ENCODE measurements around the gene DLGAP1.

Gene DLGAP1

DNA sequence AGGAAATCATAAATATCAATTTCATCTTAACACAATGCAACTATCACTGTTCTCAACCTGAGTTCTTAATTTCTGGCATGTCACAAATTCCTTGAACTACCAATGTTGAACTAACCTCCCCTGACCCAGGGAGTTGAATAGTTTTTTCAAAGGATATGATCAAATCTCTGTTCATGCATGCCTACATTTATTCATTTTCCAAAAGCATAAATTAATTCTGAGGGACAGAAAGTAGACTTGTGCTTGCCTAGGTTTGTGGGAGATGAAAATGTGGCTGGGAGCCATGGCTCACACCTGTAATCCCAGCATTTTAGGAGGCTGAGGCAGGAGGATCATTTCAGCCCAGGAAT is 829.4 kb downstream of the DLGAP1 start:
- H3K9me3 ChIP-seq (ENCODE audit: control extremely low read depth in 1 of 5, control insufficient read depth in 4 of 5, insufficient read depth in 2 of 5, low read depth in 1 of 5, low read length in 4 of 5), result no peaks in the 10 kb centered on the region
- ChIA-PET POLR2A (no interaction called here), CTCF (interaction anchor here (1.6 kb wide), 1 partner anchor 32 kb away, joined by 4 read pairs; no protein-coding TSS in a partner anchor)
- no peak overlapping the region for H3K4me3 ChIP-seq (ENCODE audit: control insufficient read depth in 1 of 7, extremely low read depth in 1 of 7, insufficient read depth in 4 of 7, low read depth in 2 of 7, low read length in 6 of 7)
- DNase-seq, result no peak
- H3K27ac ChIP-seq (ENCODE audit: insufficient read depth in 1 of 2, low read depth in 1 of 2, low read length in 2 of 2, poor library complexity in 1 of 2, severe bottlenecking in 2 of 2), result peak overlapping the region in 1 of 2 experiments; percentile 84
- no peaks in the 10 kb centered on the region for H3K36me3 ChIP-seq (ENCODE audit: control insufficient read depth in 4 of 4, insufficient read depth in 4 of 4, low read length in 3 of 4)
- H3K27me3 ChIP-seq (replicated peaks in 2 of 5; ENCODE audit: control insufficient read depth in 4 of 5, insufficient read depth in 5 of 5, low read length in 4 of 5), result no peaks in the 10 kb centered on the region
- H3K4me1 ChIP-seq (ENCODE audit: control extremely low read depth in 1 of 4, control insufficient read depth in 4 of 4, insufficient read depth in 4 of 4, low read length in 3 of 4), result peaks cover 0 to 35% (median 19%) of the 10 kb centered on the region in 4 experiments

DNA sequence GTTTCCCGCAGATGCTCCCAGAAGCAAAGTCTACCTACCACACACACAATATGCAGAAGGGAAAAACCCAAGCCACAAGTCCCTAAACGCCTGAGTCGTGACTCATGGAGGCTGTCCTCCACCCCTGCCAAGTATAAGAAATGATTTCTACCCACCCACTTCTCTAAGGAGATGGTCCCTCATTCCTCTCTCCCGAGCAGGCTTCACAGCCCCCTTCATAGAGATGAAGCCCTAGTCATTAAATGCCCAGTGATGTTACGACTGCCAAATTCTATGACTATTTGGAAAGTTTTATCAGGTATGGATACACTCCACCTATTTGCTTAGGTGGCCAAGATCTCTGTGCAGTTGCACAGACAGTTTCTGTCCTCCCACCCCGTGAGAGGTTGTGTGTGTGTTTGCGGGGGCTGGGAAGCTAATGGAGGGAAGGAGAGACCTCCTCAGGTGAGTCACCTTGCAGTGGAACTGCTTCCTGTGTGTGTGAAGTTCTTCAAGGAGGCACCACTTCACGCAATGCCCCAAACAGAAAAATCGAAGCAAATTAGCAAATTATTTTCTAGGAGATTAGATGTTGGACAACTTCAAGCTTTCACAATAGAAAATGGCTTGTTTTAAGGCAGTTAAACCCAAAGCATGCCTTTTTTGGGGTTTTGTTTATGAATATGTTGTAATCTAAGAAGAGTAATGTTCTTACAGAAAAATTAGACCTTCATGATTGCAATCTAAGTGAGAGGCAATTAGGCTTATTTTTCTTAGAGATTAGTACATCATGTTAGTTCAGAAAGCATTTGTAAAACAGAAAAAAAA is 830.0 kb downstream of the DLGAP1 start:
- no peak overlapping the region for H3K4me3 ChIP-seq (ENCODE audit: control insufficient read depth in 1 of 7, extremely low read depth in 1 of 7, insufficient read depth in 4 of 7, low read depth in 2 of 7, low read length in 6 of 7)
- peak; percentile 50 to 94 (median 91) for DNase-seq
- CTCF ChIA-PET, result interaction anchor here (1.6 kb wide), 1 partner anchor 31 kb away, joined by 4 read pairs; no protein-coding TSS in a partner anchor
- POLR2A ChIA-PET, result interaction anchor here (0.6 kb wide), 1 partner anchor 544 kb away, joined by 3 read pairs; no protein-coding TSS in a partner anchor
- peaks cover 0 to 35% (median 19%) of the 10 kb centered on the region in 4 experiments for H3K4me1 ChIP-seq (ENCODE audit: control extremely low read depth in 1 of 4, control insufficient read depth in 4 of 4, insufficient read depth in 4 of 4, low read length in 3 of 4)
- peak overlapping the region in 1 of 2 experiments; percentile 84 for H3K27ac ChIP-seq (ENCODE audit: insufficient read depth in 1 of 2, low read depth in 1 of 2, low read length in 2 of 2, poor library complexity in 1 of 2, severe bottlenecking in 2 of 2)
- WGBS (ENCODE audit: insufficient coverage), result 16% methylated on average over 2 of the region's 9 CpGs
- no peaks in the 10 kb centered on the region for H3K9me3 ChIP-seq (ENCODE audit: control extremely low read depth in 1 of 5, control insufficient read depth in 4 of 5, insufficient read depth in 2 of 5, low read depth in 1 of 5, low read length in 4 of 5)
- H3K27me3 ChIP-seq (replicated peaks in 2 of 5; ENCODE audit: control insufficient read depth in 4 of 5, insufficient read depth in 5 of 5, low read length in 4 of 5), result no peaks in the 10 kb centered on the region
- H3K36me3 ChIP-seq (ENCODE audit: control insufficient read depth in 4 of 4, insufficient read depth in 4 of 4, low read length in 3 of 4), result no peaks in the 10 kb centered on the region

GRCh38 chr18:3624546-3624934 is 830.6 kb downstream of the DLGAP1 start:
- WGBS (ENCODE audit: insufficient coverage), result 33% methylated on average over 1 of the region's 2 CpGs
- peak overlapping the region in 1 of 2 experiments; percentile 84 for H3K27ac ChIP-seq (ENCODE audit: insufficient read depth in 1 of 2, low read depth in 1 of 2, low read length in 2 of 2, poor library complexity in 1 of 2, severe bottlenecking in 2 of 2)
- no peaks in the 10 kb centered on the region for H3K27me3 ChIP-seq (replicated peaks in 2 of 5; ENCODE audit: control insufficient read depth in 4 of 5, insufficient read depth in 5 of 5, low read length in 4 of 5)
- POLR2A ChIA-PET, result interaction anchor here (0.6 kb wide), 1 partner anchor 543 kb away, joined by 3 read pairs; no protein-coding TSS in a partner anchor
- DNase-seq, result no peak
- H3K9me3 ChIP-seq (ENCODE audit: control extremely low read depth in 1 of 5, control insufficient read depth in 4 of 5, insufficient read depth in 2 of 5, low read depth in 1 of 5, low read length in 4 of 5), result no peaks in the 10 kb centered on the region
- H3K36me3 ChIP-seq (ENCODE audit: control insufficient read depth in 4 of 4, insufficient read depth in 4 of 4, low read length in 3 of 4), result no peaks in the 10 kb centered on the region
- H3K4me1 ChIP-seq (ENCODE audit: control extremely low read depth in 1 of 4, control insufficient read depth in 4 of 4, insufficient read depth in 4 of 4, low read length in 3 of 4), result peaks cover 0 to 35% (median 19%) of the 10 kb centered on the region in 4 experiments
- CTCF ChIA-PET, result interaction anchor here (0.7 to 1.6 kb wide), 2 partner anchors 13 to 31 kb away, joined by 3 to 4 read pairs; no protein-coding TSS in a partner anchor
- peak overlapping the region in 1 of 7 experiments; percentile 20 for H3K4me3 ChIP-seq (ENCODE audit: control insufficient read depth in 1 of 7, extremely low read depth in 1 of 7, insufficient read depth in 4 of 7, low read depth in 2 of 7, low read length in 6 of 7)

- H3K4me1 ChIP-seq (ENCODE audit: control extremely low read depth in 1 of 4, control insufficient read depth in 4 of 4, insufficient read depth in 4 of 4, low read length in 3 of 4), result peaks cover 0 to 35% (median 19%) of the 10 kb centered on the region in 4 experiments
- no peaks in the 10 kb centered on the region for H3K9me3 ChIP-seq (ENCODE audit: control extremely low read depth in 1 of 5, control insufficient read depth in 4 of 5, insufficient read depth in 2 of 5, low read depth in 1 of 5, low read length in 4 of 5)
- ChIA-PET CTCF (interaction anchor here (0.6 to 1.6 kb wide), 3 partner anchors 13 to 43 kb away, joined by 3 to 4 read pairs (median 4); no protein-coding TSS in a partner anchor), POLR2A (no interaction called here)
- no peaks in the 10 kb centered on the region for H3K27me3 ChIP-seq (replicated peaks in 2 of 5; ENCODE audit: control insufficient read depth in 4 of 5, insufficient read depth in 5 of 5, low read length in 4 of 5)
- DNase-seq, result peak in 2 of 3 donors; percentile 50 to 67
- H3K36me3 ChIP-seq (ENCODE audit: control insufficient read depth in 4 of 4, insufficient read depth in 4 of 4, low read length in 3 of 4), result no peaks in the 10 kb centered on the region
- 74% methylated on average over 27 of the region's 30 CpGs for WGBS (ENCODE audit: insufficient coverage)
- H3K4me3 ChIP-seq (ENCODE audit: control insufficient read depth in 1 of 7, extremely low read depth in 1 of 7, insufficient read depth in 4 of 7, low read depth in 2 of 7, low read length in 6 of 7), result peak overlapping the region in 1 of 7 experiments; percentile 20
- H3K27ac ChIP-seq (ENCODE audit: insufficient read depth in 1 of 2, low read depth in 1 of 2, low read length in 2 of 2, poor library complexity in 1 of 2, severe bottlenecking in 2 of 2), result peak overlapping the region in 1 of 2 experiments; percentile 84
These were observed 831.1 kb downstream of the DLGAP1 start for GRCh38 chr18:3623769-3624545.

GRCh38 chr18:3620146-3621119 is 834.7 kb downstream of the DLGAP1 start:
- WGBS (ENCODE audit: insufficient coverage), result over 99% methylated on average over 13 of the region's 18 CpGs
- CTCF ChIA-PET, result interaction anchor here (1.3 to 2.2 kb wide), 3 partner anchors 23 to 45 kb away, joined by 3 to 9 read pairs (median 3); no protein-coding TSS in a partner anchor

GRCh38 chr18:3619746-3620145 is 835.4 kb downstream of the DLGAP1 start:
- no peaks in the 10 kb centered on the region for H3K9me3 ChIP-seq (ENCODE audit: control extremely low read depth in 1 of 5, control insufficient read depth in 4 of 5, insufficient read depth in 2 of 5, low read depth in 1 of 5, low read length in 4 of 5)
- H3K27ac ChIP-seq (ENCODE audit: insufficient read depth in 1 of 2, low read depth in 1 of 2, low read length in 2 of 2, poor library complexity in 1 of 2, severe bottlenecking in 2 of 2), result no peak overlapping the region
- 92% methylated on average over 3 of the region's 4 CpGs for WGBS (ENCODE audit: insufficient coverage)
- H3K27me3 ChIP-seq (replicated peaks in 2 of 5; ENCODE audit: control insufficient read depth in 4 of 5, insufficient read depth in 5 of 5, low read length in 4 of 5), result no peaks in the 10 kb centered on the region
- H3K36me3 ChIP-seq (ENCODE audit: control insufficient read depth in 4 of 4, insufficient read depth in 4 of 4, low read length in 3 of 4), result no peaks in the 10 kb centered on the region
- no peak overlapping the region for H3K4me3 ChIP-seq (ENCODE audit: control insufficient read depth in 1 of 7, extremely low read depth in 1 of 7, insufficient read depth in 4 of 7, low read depth in 2 of 7, low read length in 6 of 7)
- no peak for DNase-seq
- CTCF ChIA-PET, result no interaction called here
- POLR2A ChIA-PET, result no interaction called here
- H3K4me1 ChIP-seq (ENCODE audit: control extremely low read depth in 1 of 4, control insufficient read depth in 4 of 4, insufficient read depth in 4 of 4, low read length in 3 of 4), result peaks cover 0 to 30% (median 11%) of the 10 kb centered on the region in 4 experiments

More at GRCh38 chr18:3620146-3621119, 834.7 kb downstream of the DLGAP1 start:
- H3K27me3 ChIP-seq (replicated peaks in 2 of 5; ENCODE audit: control insufficient read depth in 4 of 5, insufficient read depth in 5 of 5, low read length in 4 of 5), result no peaks in the 10 kb centered on the region
- H3K27ac ChIP-seq (ENCODE audit: insufficient read depth in 1 of 2, low read depth in 1 of 2, low read length in 2 of 2, poor library complexity in 1 of 2, severe bottlenecking in 2 of 2), result peak overlapping the region in 1 of 2 experiments; percentile 84
- POLR2A ChIA-PET, result no interaction called here
- no peak for DNase-seq
- H3K4me3 ChIP-seq (ENCODE audit: control insufficient read depth in 1 of 7, extremely low read depth in 1 of 7, insufficient read depth in 4 of 7, low read depth in 2 of 7, low read length in 6 of 7), result no peak overlapping the region
- no peaks in the 10 kb centered on the region for H3K36me3 ChIP-seq (ENCODE audit: control insufficient read depth in 4 of 4, insufficient read depth in 4 of 4, low read length in 3 of 4)
- H3K9me3 ChIP-seq (ENCODE audit: control extremely low read depth in 1 of 5, control insufficient read depth in 4 of 5, insufficient read depth in 2 of 5, low read depth in 1 of 5, low read length in 4 of 5), result no peaks in the 10 kb centered on the region
- peaks cover 0 to 34% (median 18%) of the 10 kb centered on the region in 4 experiments for H3K4me1 ChIP-seq (ENCODE audit: control extremely low read depth in 1 of 4, control insufficient read depth in 4 of 4, insufficient read depth in 4 of 4, low read length in 3 of 4)
